H1 (cell line): ENCODE data around the gene CNTF. TPM values are rescaled to one million over a fixed set of nuclear protein-coding genes. Genes with fewer than 3 reads are reported as not detected.

Source experiments
- CTCF ChIA-PET: fragments of 300-600 bp; sonication (Branson Sonifier 250); formaldehyde crosslinking; loops from one replicate; lab custom pipeline; 2021; ENCODE audit not compliant: partially characterized antibody; lab: Charles Lee
- POLR2A ChIA-PET: fragments of 300-600 bp; sonication (Branson Sonifier 250); formaldehyde crosslinking; loops from one replicate; lab custom pipeline; 2021; ENCODE audit warnings: inconsistent platforms; ENCODE audit not compliant: partially characterized antibody; lab: Charles Lee
- DNase-seq, 2 experiments: peaks; one replicate each; pipeline versions ENCODE4 v3.0.0 to v3.0.0-alpha.2; 2010 to 2022; ENCODE audit warnings: low spot score in 2 of 2, low read depth in 1 of 2, mixed read lengths in 1 of 2
- FAIRE-seq: peaks from 2 replicates; lab custom pipeline; 2011; peaks lifted over from hg19 to GRCh38; lab: Jason Lieb, UNC
- H2AFZ ChIP-seq: 2 replicates; pipeline ENCODE4 v1.8.1; 2012; ENCODE audit warnings: low read length, inconsistent platforms
- H2AK5ac ChIP-seq: 2 replicates; pipeline ENCODE4 v1.6.1; 2013; ENCODE audit warnings: low read depth, low read length
- H2BK120ac ChIP-seq: replicated peaks from 2 replicates; pipeline ENCODE3; 2013; ENCODE audit warnings: low read depth, low read length, inconsistent platforms
- H2BK12ac ChIP-seq: 2 replicates; pipeline ENCODE4 v1.6.1; 2013; ENCODE audit warnings: low read depth, low read length
- H2BK15ac ChIP-seq: 2 replicates; pipeline ENCODE4 v1.6.1; 2013; ENCODE audit warnings: low read length
- H2BK20ac ChIP-seq: 2 replicates; pipeline ENCODE4 v1.6.1; 2013; ENCODE audit warnings: low read length
- H2BK5ac ChIP-seq: 2 replicates; pipeline ENCODE4 v1.6.1; 2013; ENCODE audit warnings: low read depth, low read length
- H3K14ac ChIP-seq: 2 replicates; pipeline ENCODE4 v1.6.1; 2013; ENCODE audit warnings: inconsistent platforms; ENCODE audit not compliant: insufficient read length
- H3K18ac ChIP-seq: 2 replicates; pipeline ENCODE4 v1.6.1; 2013; ENCODE audit warnings: low read length; ENCODE audit errors: extremely low read depth
- H3K23ac ChIP-seq: 2 replicates; pipeline ENCODE4 v1.6.1; 2013; ENCODE audit warnings: inconsistent platforms; ENCODE audit not compliant: insufficient read length
- H3K23me2 ChIP-seq: 2 replicates; pipeline ENCODE4 v1.6.1; 2013; ENCODE audit warnings: low read depth, low read length
- H3K27ac ChIP-seq: 2 replicates; pipeline ENCODE4 v1.6.1; 2011; ENCODE audit warnings: low read depth, low read length, inconsistent platforms
- H3K27me3 ChIP-seq, 4 experiments: replicated peaks in 1 of 4; 1 replicate in 1 of 4; 2 replicates in 3 of 4; pipeline versions ENCODE4 v1.6.1 to v1.8.1; 2011 to 2013; ENCODE audit warnings: low read length in 3 of 4, mild to moderate bottlenecking in 3 of 4, inconsistent platforms in 2 of 4, mixed read lengths in 2 of 4, moderate library complexity in 1 of 4; ENCODE audit not compliant: control insufficient read depth in 3 of 4, insufficient read depth in 3 of 4; ENCODE audit errors: extremely low read depth in 1 of 4
- H3K36me3 ChIP-seq, 4 experiments: 2 replicates each; pipeline versions ENCODE4 v1.6.1 to v1.8.1; 2011 to 2013; ENCODE audit warnings: mild to moderate bottlenecking in 4 of 4, low read length in 3 of 4, moderate library complexity in 2 of 4, control low read depth in 1 of 4, inconsistent platforms in 1 of 4; ENCODE audit not compliant: insufficient read depth in 4 of 4, control insufficient read depth in 2 of 4
- H3K4ac ChIP-seq: replicated peaks from 2 replicates; pipeline ENCODE3; 2013; ENCODE audit warnings: low read length, low read depth, mixed read lengths, inconsistent platforms; ENCODE audit not compliant: insufficient read length
- H3K4me1 ChIP-seq, 4 experiments: replicated peaks in 1 of 4; 1 replicate in 1 of 4; 2 replicates in 3 of 4; pipeline versions ENCODE4 v1.6.1 to v1.8.1; 2011 to 2013; ENCODE audit warnings: low read length in 3 of 4, inconsistent platforms in 2 of 4, mixed read lengths in 1 of 4; ENCODE audit not compliant: insufficient read depth in 4 of 4, control insufficient read depth in 3 of 4
- H3K4me2 ChIP-seq, 2 experiments: 2 replicates each; pipeline versions ENCODE4 v1.6.1 to v1.8.1; 2011 to 2013; ENCODE audit warnings: low read depth in 2 of 2, low read length in 2 of 2, control low read depth in 1 of 2, inconsistent platforms in 1 of 2, mild to moderate bottlenecking in 1 of 2; ENCODE audit not compliant: insufficient read depth in 1 of 2
- H3K4me3 ChIP-seq, 4 experiments: fragments of 200-600, 300-600 bp in 1 of 4; sonication (generic), shearing (Covaris generic), sonication (Bioruptor Twin) in 1 of 4; 2 replicates each; pipeline versions ENCODE4 v1.5.1 to v1.8.1; 2011 to 2016; ENCODE audit warnings: low read length in 4 of 4, low read depth in 3 of 4, control low read depth in 2 of 4, inconsistent platforms in 2 of 4, mild to moderate bottlenecking in 2 of 4, mixed read lengths in 1 of 4, moderate library complexity in 1 of 4; ENCODE audit not compliant: insufficient read depth in 2 of 4; ENCODE audit errors: extremely low read depth in 1 of 4
- H3K56ac ChIP-seq: replicated peaks from 2 replicates; pipeline ENCODE3; 2013; ENCODE audit warnings: low read depth, mild to moderate bottlenecking, mixed read lengths, low read length, inconsistent platforms; ENCODE audit not compliant: insufficient read length
- H3K79me1 ChIP-seq: 2 replicates; pipeline ENCODE4 v1.6.1; 2013; ENCODE audit warnings: low read depth, low read length, control low read depth
- H3K79me2 ChIP-seq, 2 experiments: 2 replicates each; pipeline versions ENCODE4 v1.6.1 to v1.8.1; 2012 to 2013; ENCODE audit warnings: low read length in 2 of 2, mild to moderate bottlenecking in 2 of 2, inconsistent platforms in 1 of 2; ENCODE audit not compliant: insufficient read depth in 2 of 2, control insufficient read depth in 1 of 2
- H3K9ac ChIP-seq, 4 experiments: replicated peaks in 1 of 4; 1 replicate in 1 of 4; 2 replicates in 3 of 4; pipeline versions ENCODE4 v1.6.1 to v1.8.1; 2011 to 2013; ENCODE audit warnings: low read depth in 3 of 4, low read length in 3 of 4, control low read depth in 2 of 4, mild to moderate bottlenecking in 2 of 4, moderate library complexity in 2 of 4, inconsistent platforms in 1 of 4; ENCODE audit errors: extremely low read depth in 1 of 4
- H3K9me3 ChIP-seq, 2 experiments: 2 replicates each; pipeline versions ENCODE4 v1.6.1 to v1.8.1; 2012 to 2013; ENCODE audit warnings: mild to moderate bottlenecking in 2 of 2, moderate library complexity in 2 of 2, control low read depth in 1 of 2, inconsistent platforms in 1 of 2, low read depth in 1 of 2, low read length in 1 of 2, mixed read lengths in 1 of 2; ENCODE audit not compliant: insufficient read depth in 2 of 2
- H4K20me1 ChIP-seq, 2 experiments: replicated peaks in 1 of 2; 2 replicates each; pipeline versions ENCODE3 to v1.8.1; 2011 to 2013; ENCODE audit warnings: inconsistent platforms in 2 of 2, low read length in 2 of 2, mild to moderate bottlenecking in 1 of 2; ENCODE audit not compliant: insufficient read depth in 2 of 2, control insufficient read depth in 1 of 2
- H4K5ac ChIP-seq: 2 replicates; pipeline ENCODE4 v1.6.1; 2013; ENCODE audit warnings: low read length, low read depth, mixed read lengths, inconsistent platforms; ENCODE audit not compliant: insufficient read length
- H4K8ac ChIP-seq: 2 replicates; pipeline ENCODE4 v1.8.0; 2013; ENCODE audit warnings: mild to moderate bottlenecking, moderate library complexity, low read length, inconsistent platforms; ENCODE audit not compliant: insufficient read depth; ENCODE audit errors: extremely low read depth
- H4K91ac ChIP-seq: replicated peaks from 2 replicates; pipeline ENCODE3; 2013; ENCODE audit warnings: low read length, mixed read lengths, inconsistent platforms; ENCODE audit not compliant: insufficient read length
- ASH2L ChIP-seq: fragments of 200-600, 300-600 bp; sonication (generic); IDR thresholded peaks from one replicate; pipeline ENCODE4 v1.7.1; 2017; ENCODE audit warnings: low read length
- GTF2F1 ChIP-seq: IDR thresholded peaks from 2 replicates; pipeline ENCODE4 v1.6.1; 2012; ENCODE audit warnings: low read depth, low read length, improper control_type of control experiment, borderline replicate concordance
- KDM1A ChIP-seq: fragments of 200-600, 300-600 bp; sonication (generic); IDR thresholded peaks from 2 replicates; pipeline ENCODE4 v1.7.1; 2016; ENCODE audit warnings: mild to moderate bottlenecking, low read length, borderline replicate concordance
- POLR2AphosphoS5 ChIP-seq: IDR thresholded peaks from 2 replicates; pipeline ENCODE4 v1.6.1; 2011; ENCODE audit warnings: low read depth, low read length
- POU5F1 ChIP-seq: IDR thresholded peaks from 2 replicates; pipeline ENCODE4 v1.6.1; 2011; ENCODE audit warnings: low read depth, mild to moderate bottlenecking, low read length, moderate library complexity
- RFX5 ChIP-seq: IDR thresholded peaks from 2 replicates; pipeline ENCODE4 v1.6.1; 2011; ENCODE audit warnings: low read depth, low read length, improper control_type of control experiment, borderline replicate concordance
- RNF2 ChIP-seq: fragments of 200-900, 300-1000 bp; sonication (generic); IDR thresholded peaks from 2 replicates; pipeline ENCODE4 v1.7.1; 2016; ENCODE audit warnings: borderline replicate concordance, low read depth, mild to moderate bottlenecking, antibody characterized with exemption, low read length; ENCODE audit not compliant: poor library complexity, severe bottlenecking; ENCODE audit errors: missing control alignments
- SP2 ChIP-seq: IDR thresholded peaks from 2 replicates; pipeline ENCODE4 v1.6.1; 2012; ENCODE audit warnings: mild to moderate bottlenecking, low read length, inconsistent platforms
- TBP ChIP-seq: IDR thresholded peaks from 2 replicates; pipeline ENCODE4 v1.6.1; 2011; ENCODE audit warnings: low read depth, low read length, improper control_type of control experiment
- WGBS, 2 experiments: shearing (Covaris generic) in 1 of 2; methylation state at CpG; one replicate each; pipeline versions ENCODE4 v1.1.6 to v1.1.7; 2013 to 2015; ENCODE audit warnings: low lambda C conversion rate in 2 of 2, mixed read lengths in 2 of 2, inconsistent platforms in 1 of 2, low coverage in 1 of 2, missing lambda C conversion rate in 1 of 2; ENCODE audit not compliant: insufficient replicate concordance in 2 of 2, insufficient coverage in 1 of 2, insufficient read length in 1 of 2; ENCODE audit errors: extremely low coverage in 1 of 2, missing lambda C conversion rate in 1 of 2; 5-methylcytosine and 5-hydroxymethylcytosine counted together
- polyA plus RNA-seq, 7 experiments: library from polyadenylated mRNA; depleted of rRNA in 3 of 7; stranded (reverse) in 5 of 7; unstranded in 2 of 7; fragments of >200 nt in 5 of 7; fragments of 200-250 nt in 2 of 7; gene quantifications; 1 replicate in 5 of 7; 2 replicates in 1 of 7; 4 replicates in 1 of 7; pipeline versions ENCODE4 v1.2.1 to v1.2.3, GENCODE V29; 2011 to 2013; ENCODE audit warnings: missing spikeins in 2 of 7, mixed read lengths in 2 of 7
- total RNA-seq: library from RNA; stranded (reverse); fragmentation: NEBNext Ultra II Directional; extraction: Animal tissue kit (Norgen Biotek cat#: 25700); gene quantifications from 2 replicates; pipeline ENCODE4 v1.2.1, GENCODE V29; 2021

Gene CNTF
- total and polyA plus RNA-seq, 2 of the 8 experiments (the other 6 are each of a cell fraction or from before 2014, with no cell fraction given) = 0.41 to 1.5 TPM

DNA sequence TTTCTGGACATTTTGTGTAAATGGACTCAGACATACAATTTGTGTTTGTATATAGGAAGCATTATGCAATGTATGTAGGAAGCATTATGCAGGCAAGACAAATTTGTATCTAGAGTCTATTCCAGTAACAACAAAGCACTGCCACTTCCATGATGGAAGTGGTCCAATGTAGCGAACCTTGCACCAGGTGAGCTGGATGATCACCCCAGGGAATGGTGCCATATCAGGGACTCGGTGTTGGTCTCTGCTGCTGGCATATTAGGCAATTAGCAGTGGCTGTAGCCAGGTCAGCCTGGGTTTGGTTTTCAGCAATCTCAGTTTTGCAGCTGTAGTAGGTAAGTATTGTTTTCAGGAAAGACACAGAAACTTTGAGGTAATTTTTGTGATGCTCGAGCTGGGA lies 30.8 kb upstream of the CNTF start:
- H2AFZ ChIP-seq = no peak overlapping the region
- no peak overlapping the region for H3K56ac ChIP-seq
- FAIRE-seq (no peak), DNase-seq (no peak)
- no peaks in the 10 kb centered on the region for H3K27me3 ChIP-seq
- TF ChIP-seq POLR2AphosphoS5 (no peak), RNF2 (no peak), ASH2L (no peak), RFX5 (no peak), SP2 (no peak), POU5F1 (no peak), GTF2F1 (no peak), KDM1A (no peak), TBP (no peak)
- no peak overlapping the region for H4K91ac ChIP-seq
- H2AK5ac ChIP-seq = no peak overlapping the region
- H3K18ac ChIP-seq = no peak overlapping the region
- 90% methylated on average over 3 of the region's 3 CpGs; no CpG with 5 or more reads in 1 of the 2 experiments for WGBS, 2 experiments
- no peaks in the 10 kb centered on the region; a peak in 1 of 7 replicates for H3K4me1 ChIP-seq
- no peak overlapping the region for H3K23ac ChIP-seq
- no peaks in the 10 kb centered on the region for H3K9me3 ChIP-seq
- no peak overlapping the region for H3K27ac ChIP-seq
- no peak overlapping the region for H2BK120ac ChIP-seq
- H3K4me2 ChIP-seq = no peak overlapping the region
- H4K20me1 ChIP-seq = peaks cover 4 to 5% of the 10 kb centered on the region in 2 experiments
- H3K23me2 ChIP-seq = no peaks in the 10 kb centered on the region
- H3K4ac ChIP-seq = no peak overlapping the region
- no peaks in the 10 kb centered on the region for H3K79me1 ChIP-seq
- no peak overlapping the region for H3K4me3 ChIP-seq
- ChIA-PET CTCF (interaction anchor here (0.6 kb wide), 1 partner anchor 14 kb away, joined by 3 read pairs; no protein-coding TSS in a partner anchor), POLR2A (interaction anchor here (0.7 kb wide), 1 partner anchor 9 kb away, joined by 3 read pairs; no protein-coding TSS in a partner anchor)
- no peak overlapping the region; the same call in 1 of the 2 replicates for H4K8ac ChIP-seq
- peaks cover 0 to 95% of the 10 kb centered on the region in 2 experiments; a peak in 2 of 4 replicates for H3K79me2 ChIP-seq
- H2BK15ac ChIP-seq = no peak overlapping the region
- no peak overlapping the region for H2BK5ac ChIP-seq
- H3K36me3 ChIP-seq = peaks cover 0 to 22% (median 0%) of the 10 kb centered on the region in 4 experiments; a peak in 4 of 8 replicates
- H2BK12ac ChIP-seq = no peak overlapping the region
- no peak overlapping the region for H3K14ac ChIP-seq
- 0 out of 7 replicates have a peak overlapping the region, but pooled peaks of 1 of the 4 experiments have one; percentile 11 for H3K9ac ChIP-seq
- no peak overlapping the region for H2BK20ac ChIP-seq
- H4K5ac ChIP-seq = no peak overlapping the region
